ENCODE data around the gene USP34.
"Not testable (repeated sequence)": the region's sequence is repeated elsewhere in the genome, so short reads cannot be mapped to it uniquely, and the experiment has no call there.

The USP34 gene

DNA sequence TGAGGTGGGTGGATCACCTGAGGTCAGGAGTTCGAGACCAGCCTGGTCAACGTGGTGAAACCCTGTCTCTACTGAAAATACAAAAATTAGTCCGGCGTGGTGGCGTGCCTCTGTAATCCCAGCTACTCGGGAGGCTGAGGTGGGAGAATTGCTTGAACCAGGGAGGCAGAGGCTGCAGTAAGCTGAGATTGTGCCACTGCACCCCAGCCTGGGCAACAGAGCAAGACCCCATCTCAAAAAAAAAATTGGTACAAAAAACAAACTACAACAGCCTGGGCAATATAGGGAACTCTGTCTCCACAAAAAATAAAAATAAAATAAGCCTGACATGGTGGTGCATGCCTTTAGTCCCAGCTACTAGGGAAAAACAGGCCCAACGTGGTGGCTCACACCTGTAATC lies 305.8 kb downstream of the USP34 start:
- not testable (repeated sequence) for H3K4me1 ChIP-seq (ENCODE audit: control insufficient read depth, insufficient read depth, low read length); H3K27ac ChIP-seq (ENCODE audit: insufficient read depth, low read depth, low read length, poor library complexity, severe bottlenecking); H3K4me3 ChIP-seq (ENCODE audit: insufficient read depth, low read depth, low read length); H3K27me3 ChIP-seq (ENCODE audit: control insufficient read depth, insufficient read depth, low read length, poor library complexity, severe bottlenecking); H3K9me3 ChIP-seq (ENCODE audit: control insufficient read depth, low read length)
- H3K36me3 ChIP-seq (ENCODE audit: control insufficient read depth, insufficient read depth, low read length): peaks cover 28% of the 10 kb centered on the region
- 94 to 97% methylated on average over 7 of the region's 7 CpGs for WGBS, 2 experiments

DNA sequence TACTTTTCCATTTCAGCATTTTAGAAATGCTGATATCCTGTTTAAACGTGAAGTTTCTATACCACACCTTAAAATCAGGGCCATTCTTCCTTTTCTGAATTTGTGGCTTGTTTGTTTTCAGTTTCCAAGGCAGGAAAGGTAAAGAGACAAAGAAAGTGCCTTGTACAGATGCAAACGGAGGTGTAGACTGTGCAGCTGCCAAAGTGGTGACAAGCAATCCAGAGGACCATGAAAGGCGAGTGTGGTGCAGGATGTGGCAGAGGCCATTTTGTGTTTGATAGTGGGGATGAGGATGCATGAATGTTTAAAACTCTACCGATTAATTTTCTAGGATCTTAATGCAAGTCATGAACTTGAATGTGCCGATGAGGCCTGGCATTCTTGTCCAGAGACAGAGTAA lies 308.2 kb downstream of the USP34 start:
- Histone ChIP-seq H3K9me3 (ENCODE audit: control insufficient read depth, low read length) (no peaks in the 10 kb centered on the region), H3K27me3 (ENCODE audit: control insufficient read depth, insufficient read depth, low read length, poor library complexity, severe bottlenecking) (no peaks in the 10 kb centered on the region), H3K36me3 (ENCODE audit: control insufficient read depth, insufficient read depth, low read length) (peaks cover 28% of the 10 kb centered on the region), H3K27ac (ENCODE audit: insufficient read depth, low read depth, low read length, poor library complexity, severe bottlenecking) (no peak overlapping the region), H3K4me3 (ENCODE audit: insufficient read depth, low read depth, low read length) (no peak overlapping the region), H3K4me1 (ENCODE audit: control insufficient read depth, insufficient read depth, low read length) (no peaks in the 10 kb centered on the region)
- WGBS, 2 experiments: 94% methylated on average over 5 of the region's 5 CpGs

DNA sequence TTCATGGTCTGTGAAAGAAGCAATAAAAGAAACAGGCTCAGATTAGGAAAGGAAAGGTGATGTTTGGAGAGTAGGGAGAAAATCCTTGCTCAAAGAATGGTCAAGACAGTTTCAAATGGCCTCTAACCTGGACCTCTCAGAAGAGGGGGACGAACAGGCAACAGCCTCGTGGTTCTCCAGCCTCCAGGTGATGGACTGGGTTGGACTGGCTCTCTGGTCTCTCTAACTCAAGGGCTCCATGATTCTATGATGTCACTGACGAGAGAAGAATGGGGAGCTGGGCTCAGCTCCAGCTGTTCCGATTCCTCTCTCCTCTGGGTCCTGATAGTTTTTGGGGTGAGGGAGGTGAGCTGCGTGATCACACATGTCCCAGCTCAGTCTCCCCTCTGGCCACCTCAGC lies 309.0 kb downstream of the USP34 start, which contains the start of gene C2orf74:
Gene C2orf74, plus strand, starts transcription at position 301 of the 400 bp plus-strand sequence. CDS start 327 bp downstream, outside the sequence.
- Histone ChIP-seq H3K4me3 (ENCODE audit: insufficient read depth, low read depth, low read length) (no peak within 1 kb of the TSS), H3K27me3 (ENCODE audit: control insufficient read depth, insufficient read depth, low read length, poor library complexity, severe bottlenecking) (no peaks in the 10 kb centered on the region), H3K9me3 (ENCODE audit: control insufficient read depth, low read length) (no peaks in the 10 kb centered on the region), H3K36me3 (ENCODE audit: control insufficient read depth, insufficient read depth, low read length) (peaks cover 23% of the 10 kb centered on the region), H3K27ac (ENCODE audit: insufficient read depth, low read depth, low read length, poor library complexity, severe bottlenecking) (no peak within 1 kb of the TSS), H3K4me1 (ENCODE audit: control insufficient read depth, insufficient read depth, low read length) (no peaks in the 10 kb centered on the region)
- 93 to 96% methylated on average over 5 of the region's 5 CpGs for WGBS, 2 experiments

DNA sequence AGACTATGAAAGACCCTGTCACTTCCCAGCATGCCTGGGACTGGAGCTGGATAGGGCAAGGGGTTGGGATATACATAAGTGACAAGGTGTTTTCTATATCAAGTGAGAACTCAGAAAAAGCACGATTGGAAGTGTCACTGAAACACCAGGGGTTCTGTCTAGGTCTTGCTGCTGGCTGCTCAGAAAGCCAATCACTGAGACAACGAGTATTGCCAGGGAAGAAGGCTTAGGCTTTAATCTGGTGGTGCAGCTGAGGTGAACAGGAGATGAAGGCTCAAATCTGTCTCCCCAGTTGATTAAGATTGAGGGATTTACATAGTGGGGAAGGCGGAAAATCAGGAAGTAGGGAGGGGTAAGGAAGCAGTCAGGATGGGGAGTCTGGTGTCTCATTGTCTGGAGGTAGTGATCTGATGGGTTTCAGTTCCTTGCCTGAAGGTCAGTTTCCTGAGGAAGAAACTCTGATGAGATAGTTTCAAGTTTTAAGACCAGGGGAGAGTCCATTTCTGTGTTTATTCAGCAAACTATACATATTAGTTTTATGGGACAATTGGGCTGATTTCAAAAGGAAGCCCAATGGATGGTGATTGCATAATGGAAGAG lies 312.4 kb downstream of the USP34 start:
- Histone ChIP-seq H3K27ac (ENCODE audit: insufficient read depth, low read depth, low read length, poor library complexity, severe bottlenecking) (no peak overlapping the region), H3K9me3 (ENCODE audit: control insufficient read depth, low read length) (no peaks in the 10 kb centered on the region), H3K4me1 (ENCODE audit: control insufficient read depth, insufficient read depth, low read length) (no peaks in the 10 kb centered on the region), H3K4me3 (ENCODE audit: insufficient read depth, low read depth, low read length) (no peak overlapping the region), H3K27me3 (ENCODE audit: control insufficient read depth, insufficient read depth, low read length, poor library complexity, severe bottlenecking) (no peaks in the 10 kb centered on the region), H3K36me3 (ENCODE audit: control insufficient read depth, insufficient read depth, low read length) (no peaks in the 10 kb centered on the region)
- WGBS, 2 experiments: 91 to 92% methylated on average over 3 of the region's 3 CpGs

DNA sequence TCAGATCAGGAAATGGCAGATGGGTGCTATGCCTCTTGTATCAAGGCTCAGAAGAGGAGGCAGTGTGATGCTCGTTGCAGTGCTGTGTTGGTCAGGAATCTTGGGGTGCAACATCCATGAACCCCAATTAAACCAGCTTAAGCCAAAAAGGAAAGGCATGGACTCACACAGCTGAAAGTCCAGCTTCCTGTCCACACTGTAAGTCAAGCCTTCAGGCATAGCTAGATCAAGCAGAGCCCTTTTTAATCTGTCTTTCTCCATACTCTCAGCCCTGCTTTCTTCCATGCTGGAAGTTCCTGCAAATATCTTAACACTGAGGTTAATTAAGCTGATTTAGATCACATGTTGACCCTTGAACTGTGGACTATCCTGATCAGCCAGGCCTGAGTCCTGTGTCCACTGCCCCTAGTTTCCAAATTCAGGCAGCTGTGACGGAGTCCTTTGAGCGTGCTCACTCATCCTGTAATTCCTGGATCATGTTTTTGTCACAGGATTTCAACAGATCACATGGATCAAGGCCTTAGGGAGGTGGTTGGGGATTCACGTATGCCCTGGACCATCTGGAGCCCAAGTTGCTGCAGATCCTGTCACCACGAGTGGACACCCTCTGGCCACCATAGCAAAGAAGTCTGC lies 313.4 kb downstream of the USP34 start:
- H3K4me1 ChIP-seq (ENCODE audit: control insufficient read depth, insufficient read depth, low read length): no peaks in the 10 kb centered on the region
- no peaks in the 10 kb centered on the region for H3K9me3 ChIP-seq (ENCODE audit: control insufficient read depth, low read length)
- no peak overlapping the region for H3K4me3 ChIP-seq (ENCODE audit: insufficient read depth, low read depth, low read length)
- H3K27me3 ChIP-seq (ENCODE audit: control insufficient read depth, insufficient read depth, low read length, poor library complexity, severe bottlenecking): no peaks in the 10 kb centered on the region
- H3K27ac ChIP-seq (ENCODE audit: insufficient read depth, low read depth, low read length, poor library complexity, severe bottlenecking): no peak overlapping the region
- 75 to 77% methylated on average over 5 of the region's 5 CpGs for WGBS, 2 experiments
- H3K36me3 ChIP-seq (ENCODE audit: control insufficient read depth, insufficient read depth, low read length): no peaks in the 10 kb centered on the region

DNA sequence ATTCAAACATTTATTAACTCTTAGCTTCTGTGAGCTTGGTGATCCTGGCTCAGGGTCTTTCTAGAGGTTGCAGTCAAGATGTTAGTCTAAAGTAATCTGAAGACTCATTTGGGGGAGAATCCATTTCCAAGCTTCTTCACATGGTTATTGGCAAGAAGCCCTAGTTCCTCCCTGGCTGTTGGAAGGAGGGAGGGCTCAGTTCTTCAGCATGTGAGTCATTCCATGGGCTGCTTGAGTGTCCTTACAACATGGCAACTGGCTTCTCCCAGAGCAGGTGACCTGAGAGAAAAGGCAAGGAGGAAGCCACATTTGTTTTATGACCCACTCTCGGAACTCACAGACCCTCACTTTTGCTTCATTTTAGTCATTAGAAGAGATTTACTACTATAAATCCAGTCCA lies 319.5 kb downstream of the USP34 start:
- Histone ChIP-seq H3K27me3 (ENCODE audit: control insufficient read depth, insufficient read depth, low read length, poor library complexity, severe bottlenecking) (no peaks in the 10 kb centered on the region), H3K4me3 (ENCODE audit: insufficient read depth, low read depth, low read length) (no peak overlapping the region), H3K27ac (ENCODE audit: insufficient read depth, low read depth, low read length, poor library complexity, severe bottlenecking) (no peak overlapping the region), H3K4me1 (ENCODE audit: control insufficient read depth, insufficient read depth, low read length) (no peaks in the 10 kb centered on the region), H3K36me3 (ENCODE audit: control insufficient read depth, insufficient read depth, low read length) (peaks cover 7% of the 10 kb centered on the region), H3K9me3 (ENCODE audit: control insufficient read depth, low read length) (no peaks in the 10 kb centered on the region)
- WGBS, 2 experiments: 95 to 100% methylated on average over 1 of the region's 1 CpG

DNA sequence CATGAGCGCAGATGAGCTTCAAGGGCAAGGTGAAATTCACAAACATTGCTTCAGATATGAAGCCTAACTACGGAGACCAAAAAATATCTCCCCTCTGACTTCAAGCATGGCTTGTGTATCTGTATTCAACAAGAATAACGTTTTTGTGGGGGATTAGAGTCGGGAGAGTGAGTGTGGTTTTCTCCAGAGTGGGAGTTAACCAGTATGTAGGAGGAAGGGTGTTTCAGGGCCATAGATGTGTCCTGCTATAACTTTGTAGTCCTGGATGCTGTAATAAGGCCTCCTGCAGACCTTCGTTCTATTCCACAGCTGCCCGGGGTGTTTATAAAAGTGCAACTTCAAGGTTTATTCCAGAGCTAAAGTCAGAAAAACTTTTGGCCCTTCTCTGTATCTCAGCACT lies 321.8 kb downstream of the USP34 start:
- Histone ChIP-seq H3K4me1 (ENCODE audit: control insufficient read depth, insufficient read depth, low read length) (no peaks in the 10 kb centered on the region), H3K27ac (ENCODE audit: insufficient read depth, low read depth, low read length, poor library complexity, severe bottlenecking) (no peak overlapping the region), H3K9me3 (ENCODE audit: control insufficient read depth, low read length) (no peaks in the 10 kb centered on the region), H3K27me3 (ENCODE audit: control insufficient read depth, insufficient read depth, low read length, poor library complexity, severe bottlenecking) (no peaks in the 10 kb centered on the region), H3K4me3 (ENCODE audit: insufficient read depth, low read depth, low read length) (no peak overlapping the region), H3K36me3 (ENCODE audit: control insufficient read depth, insufficient read depth, low read length) (peaks cover 7% of the 10 kb centered on the region)
- 95 to 96% methylated on average over 6 of the region's 6 CpGs for WGBS, 2 experiments

DNA sequence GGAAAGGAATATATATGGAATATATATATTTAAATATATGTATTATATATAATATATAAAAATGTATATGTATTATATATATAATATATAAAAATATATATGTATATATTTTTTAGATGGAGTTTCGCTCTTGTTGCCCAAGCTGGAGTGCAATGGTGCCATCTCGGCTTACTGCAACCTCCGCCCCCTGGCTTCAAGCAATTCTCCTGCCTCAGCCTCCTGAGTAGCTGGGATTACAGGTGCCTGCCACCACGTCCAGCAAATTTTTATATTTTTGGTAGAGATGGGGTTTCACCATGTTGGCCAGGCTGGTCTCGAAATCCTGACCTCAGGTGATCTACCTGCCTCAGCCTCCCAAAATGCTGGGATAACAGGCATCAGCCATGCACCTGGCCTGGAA lies 322.8 kb downstream of the USP34 start:
- H3K27ac ChIP-seq (ENCODE audit: insufficient read depth, low read depth, low read length, poor library complexity, severe bottlenecking); H3K36me3 ChIP-seq (ENCODE audit: control insufficient read depth, insufficient read depth, low read length); H3K9me3 ChIP-seq (ENCODE audit: control insufficient read depth, low read length); H3K4me3 ChIP-seq (ENCODE audit: insufficient read depth, low read depth, low read length); H3K27me3 ChIP-seq (ENCODE audit: control insufficient read depth, insufficient read depth, low read length, poor library complexity, severe bottlenecking); H3K4me1 ChIP-seq (ENCODE audit: control insufficient read depth, insufficient read depth, low read length): not testable (repeated sequence)
- WGBS, 2 experiments: 97% methylated on average over 5 of the region's 5 CpGs

DNA sequence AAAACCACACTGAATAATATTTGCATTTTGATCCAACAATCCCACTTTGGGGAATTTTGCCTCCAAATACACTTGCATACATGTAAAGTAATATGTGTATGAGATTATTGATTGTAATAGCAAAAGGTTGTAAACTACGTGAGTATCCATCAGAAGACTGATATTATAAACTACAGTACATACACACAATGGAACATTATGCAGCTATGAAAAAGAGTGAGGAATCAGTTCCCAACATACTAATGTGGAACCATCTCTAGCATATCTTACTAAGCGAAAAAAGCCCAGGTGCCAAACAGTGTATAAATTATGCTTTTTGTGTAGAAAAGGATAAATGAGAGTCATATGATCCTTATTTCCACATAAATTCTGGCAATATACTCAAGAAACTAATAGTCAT lies 324.9 kb downstream of the USP34 start:
- Histone ChIP-seq H3K27me3 (ENCODE audit: control insufficient read depth, insufficient read depth, low read length, poor library complexity, severe bottlenecking) (no peaks in the 10 kb centered on the region), H3K9me3 (ENCODE audit: control insufficient read depth, low read length) (no peaks in the 10 kb centered on the region), H3K27ac (ENCODE audit: insufficient read depth, low read depth, low read length, poor library complexity, severe bottlenecking) (no peak overlapping the region), H3K4me1 (ENCODE audit: control insufficient read depth, insufficient read depth, low read length) (no peaks in the 10 kb centered on the region), H3K4me3 (ENCODE audit: insufficient read depth, low read depth, low read length) (peak overlapping the region; percentile 62), H3K36me3 (ENCODE audit: control insufficient read depth, insufficient read depth, low read length) (peaks cover 7% of the 10 kb centered on the region)
- WGBS, 2 experiments: 89 to 100% methylated on average over 1 of the region's 2 CpGs

DNA sequence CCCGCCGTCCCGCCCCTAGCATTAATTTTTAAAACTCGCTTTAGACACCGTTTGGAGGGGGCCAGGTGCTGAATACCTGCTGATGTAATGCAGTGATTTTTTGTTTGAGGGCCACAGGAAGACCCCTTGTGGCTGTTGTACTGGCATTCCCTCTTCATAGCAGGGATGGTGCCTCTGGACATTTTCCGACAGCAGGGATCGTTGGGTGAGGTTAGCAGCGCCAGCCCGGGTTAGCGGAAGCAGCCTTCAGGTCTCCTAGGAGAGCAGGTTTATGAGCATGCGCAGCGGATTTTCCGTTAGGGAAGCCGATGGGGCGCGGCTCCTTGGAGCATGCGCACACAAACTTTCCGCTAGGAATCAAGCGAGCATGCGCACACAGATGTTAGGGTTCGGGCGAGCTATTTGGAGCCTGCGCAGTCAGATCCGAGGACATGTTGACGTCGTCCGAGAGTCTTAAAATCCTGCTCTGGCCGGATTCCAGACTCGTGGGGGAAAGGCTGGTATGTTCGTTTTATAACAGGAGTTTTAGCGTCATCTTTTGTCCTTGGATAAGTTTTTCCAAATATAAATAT lies 326.1 kb downstream of the USP34 start:
- H3K27ac ChIP-seq (ENCODE audit: insufficient read depth, low read depth, low read length, poor library complexity, severe bottlenecking): peak overlapping the region; percentile 79
- 17 to 20% methylated on average over 29 to 30 of the region's 31 CpGs for WGBS, 2 experiments
- no peaks in the 10 kb centered on the region for H3K4me1 ChIP-seq (ENCODE audit: control insufficient read depth, insufficient read depth, low read length)

More for the DNA sequence above, 326.1 kb downstream of the USP34 start:
- peaks cover 7% of the 10 kb centered on the region for H3K36me3 ChIP-seq (ENCODE audit: control insufficient read depth, insufficient read depth, low read length)
- peak overlapping the region; percentile 62 for H3K4me3 ChIP-seq (ENCODE audit: insufficient read depth, low read depth, low read length)
- H3K9me3 ChIP-seq (ENCODE audit: control insufficient read depth, low read length): no peaks in the 10 kb centered on the region
- no peaks in the 10 kb centered on the region for H3K27me3 ChIP-seq (ENCODE audit: control insufficient read depth, insufficient read depth, low read length, poor library complexity, severe bottlenecking)
